Measurements from ENCODE around the gene ST6GALNAC3.
"Not testable (repeated sequence)": the region's sequence is repeated elsewhere in the genome, so short reads cannot be mapped to it uniquely, and the experiment has no call there.

Gene ST6GALNAC3

GRCh38 chr1:76109404-76109803 is 34.9 kb downstream of the ST6GALNAC3 start:
- H3K36me3 Mint-ChIP-seq (ENCODE audit: low read depth) = no peaks in the 10 kb centered on the region
- no peaks in the 10 kb centered on the region for H3K9me3 Mint-ChIP-seq
- H3K4me3 Mint-ChIP-seq = no peak overlapping the region
- no peak overlapping the region for H3K27ac Mint-ChIP-seq
- H3K27me3 Mint-ChIP-seq = peaks cover 3% of the 10 kb centered on the region
- peaks cover 11% of the 10 kb centered on the region for H3K4me1 Mint-ChIP-seq (ENCODE audit: low read depth)

- Mint-ChIP-seq H3K4me3 (no peak overlapping the region), H3K9me3 (no peaks in the 10 kb centered on the region), H3K27me3 (peaks cover 3% of the 10 kb centered on the region), H3K36me3 (ENCODE audit: low read depth) (no peaks in the 10 kb centered on the region), H3K27ac (no peak overlapping the region), H3K4me1 (ENCODE audit: low read depth) (peaks cover 7% of the 10 kb centered on the region)
Measured at GRCh38 chr1:76109901-76110560, 35.5 kb downstream of the ST6GALNAC3 start.

- H3K4me3 Mint-ChIP-seq = no peak overlapping the region
- no peaks in the 10 kb centered on the region for H3K9me3 Mint-ChIP-seq
- H3K4me1 Mint-ChIP-seq (ENCODE audit: low read depth) = peaks cover 5% of the 10 kb centered on the region
- H3K36me3 Mint-ChIP-seq (ENCODE audit: low read depth) = no peaks in the 10 kb centered on the region
- no peak overlapping the region for H3K27ac Mint-ChIP-seq
- H3K27me3 Mint-ChIP-seq = peaks cover 3% of the 10 kb centered on the region
Measured at GRCh38 chr1:76110666-76111065, 36.1 kb downstream of the ST6GALNAC3 start.

- not testable (repeated sequence) for H3K4me3 Mint-ChIP-seq; H3K27me3 Mint-ChIP-seq; H3K4me1 Mint-ChIP-seq (ENCODE audit: low read depth); H3K9me3 Mint-ChIP-seq; H3K36me3 Mint-ChIP-seq (ENCODE audit: low read depth); H3K27ac Mint-ChIP-seq
Measured at GRCh38 chr1:76112321-76112720, 37.8 kb downstream of the ST6GALNAC3 start.

- H3K4me1 Mint-ChIP-seq (ENCODE audit: low read depth) = peaks cover 5% of the 10 kb centered on the region
Measured at GRCh38 chr1:76113446-76113845, 38.9 kb downstream of the ST6GALNAC3 start.

GRCh38 chr1:76115171-76115570 is 40.6 kb downstream of the ST6GALNAC3 start:
- no peaks in the 10 kb centered on the region for H3K9me3 Mint-ChIP-seq
- no peak overlapping the region for H3K4me3 Mint-ChIP-seq
- H3K4me1 Mint-ChIP-seq (ENCODE audit: low read depth) = peaks cover 5% of the 10 kb centered on the region
- no peak overlapping the region for H3K27ac Mint-ChIP-seq
- H3K27me3 Mint-ChIP-seq = no peaks in the 10 kb centered on the region
- no peaks in the 10 kb centered on the region for H3K36me3 Mint-ChIP-seq (ENCODE audit: low read depth)

More at GRCh38 chr1:76113446-76113845, 38.9 kb downstream of the ST6GALNAC3 start:
- Mint-ChIP-seq H3K27me3 (no peaks in the 10 kb centered on the region), H3K4me3 (no peak overlapping the region), H3K36me3 (ENCODE audit: low read depth) (no peaks in the 10 kb centered on the region), H3K9me3 (no peaks in the 10 kb centered on the region), H3K27ac (no peak overlapping the region)

GRCh38 chr1:76121850-76122249 is 47.3 kb downstream of the ST6GALNAC3 start:
- H3K9me3 Mint-ChIP-seq = no peaks in the 10 kb centered on the region
- H3K4me1 Mint-ChIP-seq (ENCODE audit: low read depth) = no peaks in the 10 kb centered on the region
- H3K27me3 Mint-ChIP-seq = no peaks in the 10 kb centered on the region
- no peak overlapping the region for H3K4me3 Mint-ChIP-seq
- H3K36me3 Mint-ChIP-seq (ENCODE audit: low read depth) = no peaks in the 10 kb centered on the region
- no peak overlapping the region for H3K27ac Mint-ChIP-seq

- H3K9me3 Mint-ChIP-seq = no peaks in the 10 kb centered on the region
- H3K4me3 Mint-ChIP-seq = no peak overlapping the region
- H3K4me1 Mint-ChIP-seq (ENCODE audit: low read depth) = no peaks in the 10 kb centered on the region
- H3K27ac Mint-ChIP-seq = no peak overlapping the region
- H3K36me3 Mint-ChIP-seq (ENCODE audit: low read depth) = no peaks in the 10 kb centered on the region
- H3K27me3 Mint-ChIP-seq = no peaks in the 10 kb centered on the region
Measured at GRCh38 chr1:76122271-76122670, 47.7 kb downstream of the ST6GALNAC3 start.

- not testable (repeated sequence) for H3K36me3 Mint-ChIP-seq (ENCODE audit: low read depth); H3K9me3 Mint-ChIP-seq; H3K27me3 Mint-ChIP-seq; H3K27ac Mint-ChIP-seq; H3K4me1 Mint-ChIP-seq (ENCODE audit: low read depth); H3K4me3 Mint-ChIP-seq
Measured at GRCh38 chr1:76123411-76124064, 49.0 kb downstream of the ST6GALNAC3 start.

GRCh38 chr1:76124196-76124595 is 49.6 kb downstream of the ST6GALNAC3 start:
- Mint-ChIP-seq H3K9me3 (no peaks in the 10 kb centered on the region), H3K36me3 (ENCODE audit: low read depth) (no peaks in the 10 kb centered on the region), H3K27ac (no peak overlapping the region), H3K4me3 (no peak overlapping the region), H3K4me1 (ENCODE audit: low read depth) (no peaks in the 10 kb centered on the region), H3K27me3 (no peaks in the 10 kb centered on the region)

- no peak overlapping the region for H3K27ac Mint-ChIP-seq
- no peaks in the 10 kb centered on the region for H3K36me3 Mint-ChIP-seq (ENCODE audit: low read depth)
- H3K27me3 Mint-ChIP-seq = no peaks in the 10 kb centered on the region
- no peaks in the 10 kb centered on the region for H3K9me3 Mint-ChIP-seq
- no peak overlapping the region for H3K4me3 Mint-ChIP-seq
- no peaks in the 10 kb centered on the region for H3K4me1 Mint-ChIP-seq (ENCODE audit: low read depth)
Measured at GRCh38 chr1:76125473-76126219, 51.1 kb downstream of the ST6GALNAC3 start.

- H3K9me3 Mint-ChIP-seq = no peaks in the 10 kb centered on the region
- H3K4me1 Mint-ChIP-seq (ENCODE audit: low read depth) = no peaks in the 10 kb centered on the region
- H3K4me3 Mint-ChIP-seq = no peak overlapping the region
- no peaks in the 10 kb centered on the region for H3K36me3 Mint-ChIP-seq (ENCODE audit: low read depth)
- H3K27ac Mint-ChIP-seq = no peak overlapping the region
- no peaks in the 10 kb centered on the region for H3K27me3 Mint-ChIP-seq
Measured at GRCh38 chr1:76128096-76128495, 53.5 kb downstream of the ST6GALNAC3 start.

GRCh38 chr1:76129731-76130130 is 55.2 kb downstream of the ST6GALNAC3 start:
- no peaks in the 10 kb centered on the region for H3K4me1 Mint-ChIP-seq (ENCODE audit: low read depth)
- no peak overlapping the region for H3K27ac Mint-ChIP-seq
- no peak overlapping the region for H3K4me3 Mint-ChIP-seq
- no peaks in the 10 kb centered on the region for H3K9me3 Mint-ChIP-seq
- no peaks in the 10 kb centered on the region for H3K36me3 Mint-ChIP-seq (ENCODE audit: low read depth)
- H3K27me3 Mint-ChIP-seq = no peaks in the 10 kb centered on the region

GRCh38 chr1:76130992-76131391 is 56.4 kb downstream of the ST6GALNAC3 start:
- Mint-ChIP-seq H3K27me3 (no peaks in the 10 kb centered on the region), H3K9me3 (no peaks in the 10 kb centered on the region), H3K4me3 (no peak overlapping the region), H3K27ac (no peak overlapping the region), H3K4me1 (ENCODE audit: low read depth) (no peaks in the 10 kb centered on the region), H3K36me3 (ENCODE audit: low read depth) (no peaks in the 10 kb centered on the region)

GRCh38 chr1:76133977-76134376 is 59.4 kb downstream of the ST6GALNAC3 start:
- Mint-ChIP-seq H3K27ac (no peak overlapping the region), H3K9me3 (no peaks in the 10 kb centered on the region), H3K4me3 (no peak overlapping the region), H3K27me3 (no peaks in the 10 kb centered on the region), H3K4me1 (ENCODE audit: low read depth) (no peaks in the 10 kb centered on the region), H3K36me3 (ENCODE audit: low read depth) (no peaks in the 10 kb centered on the region)

Data from stimulated activated naive CD8-positive, alpha-beta T cell treated with anti-CD3 and anti-CD28 coated beads, Interleukin-15, Interleukin-2, amounts not matched to agents 100 ng/mL and 50 ng/mL, for 24 hours (primary cell).